Astrocyte of the spinal cord (primary cell): ENCODE measurements around the gene XPO4.

ENCODE experiments used
- DNase-seq: peaks from one replicate; pipeline ENCODE4 v3.0.0; 2011; ENCODE audit warnings: low read depth, low spot score
- H3K4me3 ChIP-seq: 2 replicates; pipeline ENCODE4 v1.5.1; 2011; ENCODE audit warnings: low read depth, mild to moderate bottlenecking, low read length, moderate library complexity
- CTCF ChIP-seq: IDR thresholded peaks from 2 replicates; pipeline ENCODE4 v1.5.1; 2012; ENCODE audit warnings: low read depth, mild to moderate bottlenecking, low read length, inconsistent platforms
- in situ Hi-C: cut with HindIII; loops from 2 replicates; pipeline ENCODE4 v1.10.0; 2017; ENCODE audit warnings: low sequenced_read_pairs

The XPO4 gene

GRCh38 chr13:20848944-20849343 lies 53.6 kb downstream of the XPO4 start:
- no peak for TF ChIP-seq CTCF
- in situ Hi-C loops, result no loop called here
- no peak for DNase-seq
- H3K4me3 ChIP-seq, result no peak overlapping the region

DNA sequence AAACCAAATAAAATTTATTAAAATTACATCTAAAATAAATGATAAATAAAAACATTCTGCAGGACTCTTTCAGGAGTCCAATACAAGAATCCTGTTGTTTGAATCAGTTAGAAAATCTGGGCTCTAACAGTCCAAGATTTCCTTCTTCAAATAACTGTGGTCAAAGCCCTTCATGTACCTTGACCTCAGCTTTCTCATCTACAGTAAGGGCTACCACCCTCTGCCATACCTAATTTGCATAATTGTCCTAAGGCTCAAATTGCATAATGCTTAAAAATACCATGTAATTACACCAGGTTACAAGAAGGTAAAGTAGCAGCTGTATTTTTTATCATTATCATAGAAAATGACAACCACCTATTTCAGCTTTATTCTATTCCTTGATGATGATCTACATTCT lies 54.3 kb downstream of the XPO4 start:
- no peak for DNase-seq
- TF ChIP-seq CTCF, result no peak
- in situ Hi-C loops, result no loop called here
- no peak overlapping the region for H3K4me3 ChIP-seq

- no peak overlapping the region for H3K4me3 ChIP-seq
- no peak for TF ChIP-seq CTCF
- no peak for DNase-seq
- in situ Hi-C loops, result no loop called here
Measured at GRCh38 chr13:20847296-20847695, 55.2 kb downstream of the XPO4 start.

DNA sequence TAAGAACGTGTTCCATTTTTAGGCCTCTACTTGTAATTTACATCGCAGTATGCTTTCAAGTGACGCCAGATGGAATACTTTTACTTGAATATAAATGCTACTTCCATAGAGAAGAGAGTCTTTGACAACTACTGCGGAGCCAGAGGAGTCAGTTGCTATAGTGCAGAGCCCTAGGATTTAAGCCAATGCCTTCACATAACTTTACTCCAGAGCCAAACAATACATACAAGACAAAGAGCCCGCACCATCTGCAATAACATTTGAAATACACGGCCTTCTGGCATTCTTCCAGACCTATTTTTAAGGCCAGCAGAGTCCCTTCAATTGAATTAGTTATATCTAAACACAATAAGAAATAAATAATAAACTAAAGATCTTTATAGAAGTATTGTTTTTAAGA lies 59.4 kb downstream of the XPO4 start:
- in situ Hi-C loops, result no loop called here
- no peak for TF ChIP-seq CTCF
- no peak overlapping the region for H3K4me3 ChIP-seq
- peak; percentile 66 for DNase-seq

DNA sequence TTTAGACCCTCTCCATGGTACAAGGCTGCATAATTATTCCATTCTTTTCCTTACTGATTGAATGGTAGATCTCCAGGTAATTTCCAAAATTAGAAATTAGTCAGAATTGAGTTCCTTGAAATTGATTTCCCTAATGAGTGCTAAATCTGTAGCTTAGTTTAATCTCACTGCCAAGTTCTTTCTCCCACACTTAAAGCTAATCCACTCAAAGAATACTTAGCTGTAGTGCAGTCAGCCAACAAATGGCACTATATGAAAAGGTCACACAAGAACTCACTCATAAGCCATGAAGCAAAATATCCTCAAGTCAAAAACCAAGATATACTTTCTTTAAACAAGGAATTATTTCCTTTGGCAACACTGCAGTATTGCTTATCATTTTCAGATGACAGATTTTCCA lies 62.0 kb downstream of the XPO4 start:
- no peak for DNase-seq
- no peak for TF ChIP-seq CTCF
- in situ Hi-C loops, result no loop called here
- H3K4me3 ChIP-seq, result no peak overlapping the region

- DNase-seq, result no peak
- in situ Hi-C loops, result no loop called here
- no peak for TF ChIP-seq CTCF
- H3K4me3 ChIP-seq, result no peak overlapping the region
Measured at GRCh38 chr13:20833900-20834679, 68.5 kb downstream of the XPO4 start.
